ENCODE measurements around the gene PAPSS2. TPM values are rescaled to one million over a fixed set of nuclear protein-coding genes. Genes with fewer than 3 reads are reported as not detected.

Gene PAPSS2
- total RNA-seq, 1 donor = 81.8 TPM

GRCh38 chr10:87664276-87664701 is 4.6 kb downstream of the PAPSS2 start:
- no peak for TF ChIP-seq CTCF (IDR thresholded peaks at IDR 0.05; ENCODE audit: extremely low read depth, low read depth, low read length)
- H3K4me2 ChIP-seq (ENCODE audit: insufficient read depth, low read length) = no peak overlapping the region
- no peaks in the 10 kb centered on the region for H3K9me3 ChIP-seq (ENCODE audit: low read depth, low read length)
- H3K27me3 ChIP-seq (ENCODE audit: insufficient read depth, low read length) = no peaks in the 10 kb centered on the region
- no peak overlapping the region for H3K4me3 ChIP-seq (ENCODE audit: insufficient read depth, low read length)
- H4K20me1 ChIP-seq (ENCODE audit: insufficient read depth, low read length) = peaks cover 26% of the 10 kb centered on the region
- no peak for DNase-seq (ENCODE audit: insufficient read length, low spot score, missing footprints)
- H2AFZ ChIP-seq (ENCODE audit: low read length) = no peak overlapping the region
- no peak overlapping the region for H3K27ac ChIP-seq (ENCODE audit: low read depth, low read length)
- peaks cover 21% of the 10 kb centered on the region for H3K4me1 ChIP-seq (ENCODE audit: insufficient read depth, low read length)
- H3K36me3 ChIP-seq (ENCODE audit: insufficient read depth, low read length) = peaks cover 25% of the 10 kb centered on the region
- H3K79me2 ChIP-seq (ENCODE audit: insufficient read depth, low read length) = peaks cover 91% of the 10 kb centered on the region

- Histone ChIP-seq H3K9me3 (ENCODE audit: low read depth, low read length) (no peaks in the 10 kb centered on the region), H3K4me2 (ENCODE audit: insufficient read depth, low read length) (no peak overlapping the region), H3K36me3 (ENCODE audit: insufficient read depth, low read length) (peaks cover 25% of the 10 kb centered on the region), H3K79me2 (ENCODE audit: insufficient read depth, low read length) (peaks cover 98% of the 10 kb centered on the region), H3K27me3 (ENCODE audit: insufficient read depth, low read length) (no peaks in the 10 kb centered on the region), H3K4me3 (ENCODE audit: insufficient read depth, low read length) (no peak overlapping the region), H4K20me1 (ENCODE audit: insufficient read depth, low read length) (peaks cover 27% of the 10 kb centered on the region), H3K27ac (ENCODE audit: low read depth, low read length) (no peak overlapping the region), H2AFZ (ENCODE audit: low read length) (no peak overlapping the region), H3K4me1 (ENCODE audit: insufficient read depth, low read length) (peaks cover 9% of the 10 kb centered on the region)
- DNase-seq (ENCODE audit: insufficient read length, low spot score, missing footprints) = no peak
- TF ChIP-seq CTCF (IDR thresholded peaks at IDR 0.05; ENCODE audit: extremely low read depth, low read depth, low read length) = no peak
These were observed 7.8 kb downstream of the PAPSS2 start for GRCh38 chr10:87667493-87667892.

- peaks cover 7% of the 10 kb centered on the region for H3K4me1 ChIP-seq (ENCODE audit: insufficient read depth, low read length)
- no peak overlapping the region for H3K4me3 ChIP-seq (ENCODE audit: insufficient read depth, low read length)
- no peak for DNase-seq (ENCODE audit: insufficient read length, low spot score, missing footprints)
- H3K4me2 ChIP-seq (ENCODE audit: insufficient read depth, low read length) = no peak overlapping the region
- TF ChIP-seq CTCF (IDR thresholded peaks at IDR 0.05; ENCODE audit: extremely low read depth, low read depth, low read length) = no peak
- peaks cover 97% of the 10 kb centered on the region for H3K79me2 ChIP-seq (ENCODE audit: insufficient read depth, low read length)
- H3K9me3 ChIP-seq (ENCODE audit: low read depth, low read length) = no peaks in the 10 kb centered on the region
- no peak overlapping the region for H3K27ac ChIP-seq (ENCODE audit: low read depth, low read length)
- no peak overlapping the region for H2AFZ ChIP-seq (ENCODE audit: low read length)
- H4K20me1 ChIP-seq (ENCODE audit: insufficient read depth, low read length) = peaks cover 27% of the 10 kb centered on the region
- no peaks in the 10 kb centered on the region for H3K27me3 ChIP-seq (ENCODE audit: insufficient read depth, low read length)
- H3K36me3 ChIP-seq (ENCODE audit: insufficient read depth, low read length) = peaks cover 23% of the 10 kb centered on the region
These were observed 8.8 kb downstream of the PAPSS2 start for GRCh38 chr10:87668324-87669074.

- H3K4me3 ChIP-seq (ENCODE audit: insufficient read depth, low read length) = no peak overlapping the region
- H2AFZ ChIP-seq (ENCODE audit: low read length) = no peak overlapping the region
- peak overlapping the region; percentile 38 for H3K27ac ChIP-seq (ENCODE audit: low read depth, low read length)
- H4K20me1 ChIP-seq (ENCODE audit: insufficient read depth, low read length) = peaks cover 20% of the 10 kb centered on the region
- H3K27me3 ChIP-seq (ENCODE audit: insufficient read depth, low read length) = no peaks in the 10 kb centered on the region
- DNase-seq (ENCODE audit: insufficient read length, low spot score, missing footprints) = no peak
- H3K79me2 ChIP-seq (ENCODE audit: insufficient read depth, low read length) = peaks cover 91% of the 10 kb centered on the region
- no peaks in the 10 kb centered on the region for H3K9me3 ChIP-seq (ENCODE audit: low read depth, low read length)
- H3K36me3 ChIP-seq (ENCODE audit: insufficient read depth, low read length) = peaks cover 18% of the 10 kb centered on the region
- peaks cover 9% of the 10 kb centered on the region for H3K4me1 ChIP-seq (ENCODE audit: insufficient read depth, low read length)
- H3K4me2 ChIP-seq (ENCODE audit: insufficient read depth, low read length) = no peak overlapping the region
- no peak for TF ChIP-seq CTCF (IDR thresholded peaks at IDR 0.05; ENCODE audit: extremely low read depth, low read depth, low read length)
These were observed 10.1 kb downstream of the PAPSS2 start for GRCh38 chr10:87669752-87670151.
